GM18511 (cell line): ENCODE measurements around the gene PNPLA1.

ENCODE experiments used
- ATAC-seq: cut with Tn5 transposase; IDR thresholded peaks from one replicate; pipeline ENCODE4 v1.9.1; 2021; ENCODE audit warnings: mild to moderate bottlenecking, moderate library complexity; ENCODE audit not compliant: unreplicated experiment

Gene PNPLA1

DNA sequence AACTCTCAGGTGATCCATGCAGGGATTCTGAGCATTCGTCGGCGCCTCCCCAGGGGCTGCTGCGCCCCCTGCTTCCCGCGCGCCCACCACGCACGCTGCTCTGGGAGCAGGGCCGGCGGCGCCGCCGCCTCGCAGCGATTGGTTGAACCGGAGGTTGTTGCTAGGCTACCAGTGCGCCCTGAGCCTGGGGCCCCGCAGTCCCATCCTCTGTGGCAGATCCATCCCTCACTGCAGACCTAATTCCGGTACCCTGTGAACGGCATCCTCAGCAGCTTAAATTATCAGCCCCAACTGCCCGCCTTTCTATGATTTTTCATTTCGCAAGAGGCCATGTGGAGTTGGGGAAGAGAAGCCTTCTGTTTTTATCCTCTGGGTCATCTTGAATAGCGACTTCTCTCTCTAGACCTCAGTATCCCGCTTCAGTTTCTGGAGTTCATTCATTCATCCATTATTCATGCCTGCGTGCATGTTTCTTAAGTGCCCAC lies 15.4 kb downstream of the PNPLA1 start:
- ATAC-seq = no peak

DNA sequence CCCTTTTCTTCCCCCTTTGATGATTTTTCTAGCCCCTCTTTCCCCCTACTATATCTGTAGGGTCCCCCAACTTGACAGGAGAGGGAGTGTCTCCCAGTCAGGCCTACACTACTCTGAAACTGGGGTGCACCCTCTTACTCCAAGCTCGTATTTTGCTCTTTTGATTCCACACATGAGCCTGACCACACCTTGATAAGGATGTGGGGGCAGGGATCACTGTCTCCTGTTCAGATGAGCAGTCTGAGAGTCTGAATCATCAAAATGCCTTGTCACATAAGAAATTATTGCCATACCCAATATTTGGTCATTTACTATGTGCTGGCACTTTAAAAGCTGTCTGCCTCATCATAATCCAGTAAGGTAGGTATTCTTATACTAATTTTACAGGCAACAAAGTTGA lies 15.9 kb downstream of the PNPLA1 start:
- no peak for ATAC-seq

DNA sequence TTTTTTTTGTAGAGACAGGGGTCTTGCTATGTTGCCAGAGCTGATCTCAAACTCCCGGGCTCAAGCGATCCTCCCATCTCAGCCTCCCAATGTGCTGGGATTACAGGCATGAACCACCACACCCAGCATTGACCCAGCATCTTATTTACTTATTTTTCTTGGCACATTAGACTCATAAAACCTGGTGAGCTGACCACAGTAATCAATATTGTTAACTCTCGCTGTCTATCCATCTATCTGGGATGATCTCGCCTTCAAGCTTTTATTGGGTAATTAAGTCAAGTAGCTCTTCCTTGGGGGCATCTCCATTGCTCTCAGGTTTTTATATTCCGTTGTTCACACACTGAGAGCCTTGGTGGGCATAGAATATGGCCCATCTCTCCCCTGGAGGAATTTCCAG lies 17.0 kb downstream of the PNPLA1 start:
- no peak for ATAC-seq

DNA sequence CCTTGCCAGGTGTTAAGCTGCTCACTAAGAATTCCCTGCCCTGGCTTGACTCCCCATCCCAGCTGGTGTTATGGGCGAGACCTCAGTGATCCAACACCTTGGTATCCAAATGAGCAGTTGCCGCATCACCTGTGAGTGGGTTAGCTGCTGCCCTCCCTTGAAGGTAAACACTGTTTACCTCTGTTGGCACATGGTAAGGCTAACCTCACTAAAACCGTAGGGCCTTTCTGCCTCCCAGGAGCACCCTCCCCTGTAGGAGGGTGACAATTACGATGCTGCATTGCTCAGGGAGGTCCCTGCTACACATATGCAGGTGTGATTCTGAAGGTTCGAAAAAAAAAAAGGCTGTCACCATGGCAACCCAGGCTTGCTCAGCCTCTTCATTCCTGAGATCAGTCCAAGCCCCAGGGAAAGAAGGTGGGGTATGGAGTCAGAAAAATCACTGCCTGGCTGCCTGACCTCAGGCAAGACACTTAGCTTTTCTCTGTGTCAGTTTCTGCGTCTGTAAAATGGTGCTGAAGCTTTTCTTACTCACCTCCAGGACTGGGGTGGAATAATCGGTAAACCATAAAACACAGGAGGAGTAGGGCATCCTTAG lies 19.5 kb downstream of the PNPLA1 start:
- ATAC-seq = no peak

DNA sequence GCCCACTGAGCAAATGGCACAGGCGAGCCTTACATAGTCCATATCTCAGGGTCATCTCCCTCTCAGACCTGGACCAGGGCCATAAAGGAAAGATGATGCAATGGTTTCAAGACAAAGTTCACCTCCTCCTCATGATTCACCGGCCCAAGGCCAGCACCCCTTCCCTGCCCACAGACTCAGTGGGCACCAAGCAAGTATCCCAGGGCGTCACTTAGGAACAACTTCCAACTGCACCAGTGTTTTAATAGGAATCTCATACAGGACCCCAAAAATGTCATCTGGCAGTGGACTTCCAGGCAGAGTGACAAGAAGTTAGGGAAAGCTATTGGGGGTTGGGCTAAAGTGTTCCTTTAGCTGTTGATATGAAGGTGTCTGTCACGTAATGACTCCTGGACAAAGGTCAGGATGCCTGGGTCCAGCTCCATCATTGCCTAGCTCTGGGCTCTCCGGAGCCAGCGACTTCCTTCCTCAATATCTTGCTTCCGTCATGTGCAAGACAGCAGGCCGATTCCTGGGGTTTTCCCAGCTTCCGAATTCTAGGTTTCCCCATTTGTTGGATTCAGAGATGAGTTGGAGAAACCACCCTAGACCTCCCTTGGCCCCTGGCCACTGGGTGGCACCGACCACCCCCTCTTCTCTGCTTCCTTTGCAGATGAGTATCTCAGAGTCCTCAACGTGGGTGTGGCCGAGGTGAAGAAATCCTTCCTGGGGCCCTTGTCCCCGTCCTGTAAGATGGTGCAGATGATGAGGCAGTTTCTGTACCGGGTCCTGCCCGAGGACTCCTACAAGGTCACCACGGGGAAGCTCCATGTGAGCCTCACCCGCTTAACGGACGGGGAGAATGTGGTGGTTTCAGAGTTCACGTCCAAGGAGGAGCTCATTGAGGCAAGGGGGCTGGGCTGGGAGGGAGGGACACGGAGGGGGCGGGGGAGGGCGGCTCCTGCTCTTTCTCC lies 21.1 kb downstream of the PNPLA1 start:
- no peak for ATAC-seq

DNA sequence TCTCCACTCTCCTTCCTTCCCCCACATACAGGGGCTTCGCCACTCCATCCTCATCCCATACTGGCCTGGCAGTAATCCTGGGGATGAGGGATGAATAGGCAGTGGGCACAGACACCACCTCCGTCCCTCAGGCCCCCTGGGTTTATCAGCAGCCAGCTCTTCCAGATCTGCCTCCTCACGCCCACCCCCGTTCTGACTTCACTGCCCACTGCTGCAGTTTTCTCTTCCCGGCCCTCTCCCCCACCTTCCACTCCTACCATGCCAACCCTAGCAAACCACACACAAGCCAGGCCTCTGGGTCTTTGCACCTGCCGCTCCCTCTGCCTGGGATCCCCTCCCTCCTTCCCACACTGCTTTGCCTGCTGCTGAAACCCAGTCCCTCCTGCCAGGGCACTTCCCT lies 22.3 kb downstream of the PNPLA1 start:
- ATAC-seq = no peak

DNA sequence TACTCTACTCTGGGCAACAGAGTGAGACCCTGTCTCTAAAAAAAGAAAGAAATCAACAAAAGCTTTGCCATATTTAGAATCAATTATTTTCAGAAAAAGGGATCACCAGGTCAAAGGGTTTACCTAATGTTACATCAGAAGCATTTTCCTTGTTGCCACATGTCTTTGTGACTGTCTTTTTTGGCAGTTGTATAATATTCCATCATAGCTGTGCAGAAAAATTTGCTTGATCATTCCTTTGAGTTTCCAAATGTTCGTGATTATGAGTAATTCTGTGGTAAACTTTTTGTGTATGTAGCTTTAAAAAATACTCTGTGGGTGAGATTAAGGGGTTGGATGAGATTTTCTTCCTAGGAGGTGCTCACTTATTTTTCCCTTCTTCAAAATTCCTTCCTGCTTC lies 26.4 kb downstream of the PNPLA1 start:
- no peak for ATAC-seq

DNA sequence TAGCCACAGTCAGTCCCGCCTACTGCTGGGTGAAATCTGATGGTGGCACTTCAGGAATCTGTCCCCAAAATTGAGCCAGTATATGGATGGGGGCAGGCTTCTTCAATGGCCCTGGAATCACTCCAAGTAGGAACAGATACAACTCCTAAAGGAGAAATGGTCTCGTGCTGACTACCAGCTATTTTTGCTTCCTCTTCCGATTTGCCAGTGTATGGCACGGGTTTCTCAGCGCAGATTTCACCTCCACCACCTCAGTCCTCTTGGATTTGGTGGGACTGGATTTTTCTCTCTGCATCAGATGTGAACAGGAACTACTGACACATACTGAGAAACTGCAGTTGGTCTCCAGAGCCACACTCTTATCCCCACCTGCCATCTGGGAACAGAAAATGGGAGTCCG lies 27.2 kb downstream of the PNPLA1 start:
- ATAC-seq = no peak

DNA sequence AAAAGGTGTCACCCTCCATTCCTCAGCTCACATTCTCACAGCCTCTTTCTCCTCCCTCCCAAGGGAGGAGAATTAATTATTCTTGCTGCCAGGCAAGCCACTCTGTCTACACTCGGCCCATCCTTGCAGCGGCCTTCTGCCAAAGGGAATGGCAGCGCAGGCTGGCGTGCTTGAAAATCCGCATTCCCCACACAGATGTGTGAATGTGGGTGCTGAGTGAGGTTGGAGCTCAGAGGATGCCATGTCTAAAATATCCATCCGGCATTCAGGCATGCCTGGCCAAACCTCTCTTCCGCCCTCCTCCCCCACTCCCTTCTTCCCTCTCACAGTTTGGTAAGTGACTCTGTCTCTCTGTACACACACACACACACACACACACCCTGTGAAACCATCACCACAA lies 27.7 kb downstream of the PNPLA1 start:
- ATAC-seq = no peak

DNA sequence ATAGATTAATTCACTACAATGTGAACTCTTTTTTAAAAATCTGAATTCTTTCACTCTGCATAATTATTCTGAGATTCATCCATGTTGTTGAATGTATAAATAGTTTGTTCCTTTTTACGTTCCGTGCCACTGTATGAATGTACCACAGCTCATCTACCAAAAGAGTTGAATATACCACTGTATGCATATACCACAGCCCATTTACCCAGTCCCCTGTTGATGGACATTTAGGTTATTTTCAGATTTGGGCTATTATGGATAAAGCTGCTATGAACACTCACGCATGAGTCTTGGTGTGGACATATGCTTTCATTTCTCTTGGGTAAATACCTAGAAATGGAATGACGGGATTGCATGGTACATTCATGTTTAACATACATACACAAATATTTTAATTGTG lies 28.2 kb downstream of the PNPLA1 start:
- no peak for ATAC-seq

DNA sequence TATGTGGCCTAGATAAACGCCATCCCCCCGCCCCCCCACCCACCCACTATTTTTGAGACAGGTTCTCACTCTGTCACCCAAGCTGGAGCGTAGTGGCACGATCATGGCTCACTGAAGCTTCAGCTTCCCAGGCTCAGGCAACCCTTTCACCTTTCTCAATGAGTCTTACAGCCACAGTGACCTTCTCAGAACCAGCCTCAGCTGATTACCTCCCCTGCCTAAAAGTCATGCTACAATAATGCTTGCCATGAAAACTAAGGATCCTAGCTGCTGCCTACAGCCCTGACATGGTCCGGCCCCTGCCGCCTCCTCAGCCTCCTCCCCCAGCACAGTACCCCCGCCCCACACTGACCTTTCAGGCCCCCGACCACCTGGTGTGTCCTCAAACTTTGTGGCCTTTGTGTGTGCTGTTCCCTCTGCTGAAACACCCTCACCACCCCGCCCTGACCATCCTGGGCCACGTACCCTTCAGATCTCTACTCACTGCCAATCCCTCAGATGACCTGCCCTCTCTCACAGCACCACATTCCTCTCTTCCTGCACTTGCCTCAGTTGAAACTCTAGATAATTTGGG lies 31.3 kb downstream of the PNPLA1 start:
- ATAC-seq = no peak

DNA sequence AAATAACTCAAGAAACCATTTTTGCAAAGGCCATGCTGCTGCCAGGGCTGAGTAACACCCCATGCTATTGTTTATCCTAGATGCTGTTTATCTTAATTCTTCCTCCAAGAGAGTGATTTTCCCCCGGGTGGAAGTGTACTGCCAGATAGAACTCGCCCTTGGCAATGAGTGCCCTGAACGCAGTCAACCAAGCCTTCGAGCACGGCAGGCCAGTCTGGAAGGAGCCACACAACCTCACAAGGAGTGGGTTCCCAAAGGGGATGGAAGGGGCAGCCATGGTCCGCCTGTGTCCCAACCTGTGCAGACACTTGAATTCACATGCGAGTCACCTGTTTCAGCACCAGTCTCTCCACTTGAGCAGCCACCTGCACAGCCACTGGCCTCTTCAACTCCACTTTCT lies 31.9 kb downstream of the PNPLA1 start:
- ATAC-seq = no peak

DNA sequence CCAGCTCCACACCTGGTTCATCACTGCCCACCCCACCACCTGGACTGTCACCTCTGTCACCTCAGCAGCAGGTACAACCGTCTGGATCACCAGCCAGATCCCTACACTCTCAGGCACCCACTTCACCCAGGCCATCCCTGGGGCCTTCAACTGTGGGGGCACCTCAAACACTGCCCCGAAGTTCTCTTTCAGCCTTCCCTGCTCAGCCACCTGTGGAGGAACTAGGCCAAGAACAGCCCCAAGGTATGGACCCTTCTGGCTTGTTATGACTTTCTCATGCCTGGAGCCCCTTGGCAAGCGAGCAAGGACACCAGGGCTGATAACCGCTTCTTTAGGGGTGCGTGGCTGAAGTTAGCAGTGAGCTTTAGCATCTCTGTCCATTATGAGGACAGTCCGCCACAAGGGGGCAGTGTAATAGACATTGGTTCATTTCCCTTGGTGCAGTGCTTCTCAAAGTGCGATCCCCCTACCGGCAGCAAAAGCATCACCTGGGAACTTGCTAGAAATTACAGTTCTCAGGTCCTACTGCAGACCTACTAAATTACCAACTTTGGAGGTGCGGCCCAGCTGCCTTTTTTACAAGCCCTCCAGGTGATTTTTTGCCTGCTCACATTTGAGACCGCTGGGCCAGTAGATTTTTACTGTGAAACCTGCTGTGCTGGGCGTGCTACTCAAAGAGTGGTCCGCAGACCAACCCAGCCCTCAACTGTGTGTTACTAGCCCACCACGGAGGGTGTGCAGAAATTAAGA lies 32.5 kb downstream of the PNPLA1 start:
- ATAC-seq = peak; percentile 68

DNA sequence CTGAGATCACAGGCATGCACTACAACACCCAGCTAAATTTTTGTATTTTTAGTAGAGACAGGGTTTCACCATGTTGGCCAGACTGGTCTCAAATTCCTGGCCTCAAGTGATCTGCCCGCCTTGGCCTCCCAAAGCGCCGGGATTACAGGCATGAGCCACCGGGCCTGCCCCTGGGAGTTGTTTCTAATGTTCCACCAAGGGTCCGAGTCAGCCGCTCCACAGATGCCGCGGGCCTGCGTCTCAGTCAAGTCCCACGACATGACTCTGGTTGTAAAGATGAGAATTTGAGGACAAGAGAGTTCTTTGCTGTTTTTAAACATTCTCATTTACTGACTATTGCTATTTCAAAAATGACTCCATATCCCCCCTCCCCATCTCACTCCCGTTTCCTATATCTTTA lies 36.0 kb downstream of the PNPLA1 start:
- no peak for ATAC-seq

DNA sequence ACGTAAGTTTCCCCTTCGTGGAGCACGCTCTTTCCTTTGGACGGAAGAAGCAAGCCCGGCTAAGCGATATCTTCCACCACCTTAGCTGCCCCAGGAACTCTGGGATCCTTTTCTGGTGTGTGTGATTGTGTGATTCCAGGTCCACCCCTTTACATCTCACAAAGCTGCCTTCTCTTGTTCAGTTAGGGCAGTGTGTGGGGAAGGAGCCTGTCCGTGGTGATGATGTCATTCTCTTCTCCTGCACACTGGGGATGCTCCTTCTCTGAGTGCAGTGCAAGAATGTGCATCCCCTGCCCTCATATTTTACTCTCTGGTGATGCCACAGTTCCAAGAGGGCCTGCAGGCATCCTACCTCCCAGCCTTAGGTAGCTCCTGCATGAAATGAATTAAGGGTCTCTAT lies 36.5 kb downstream of the PNPLA1 start:
- ATAC-seq = no peak

DNA sequence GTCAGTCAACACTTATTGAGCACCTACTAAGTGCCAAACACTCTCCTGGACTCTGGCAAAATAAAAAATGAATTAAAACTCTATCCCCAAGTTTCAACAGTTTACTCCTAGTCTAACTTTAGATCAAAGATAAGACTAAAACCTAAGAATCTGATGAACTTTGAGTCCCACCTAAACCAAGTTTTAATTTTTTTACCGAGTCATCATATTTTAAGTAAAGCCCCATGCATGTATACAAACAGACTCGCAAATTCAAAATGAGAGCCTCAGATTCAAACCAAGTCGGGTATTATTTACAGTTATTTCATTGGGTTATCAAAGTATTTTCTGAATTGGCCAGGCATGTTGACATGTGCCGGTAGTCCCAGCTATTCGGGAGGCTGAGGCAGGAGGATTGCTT lies 38.7 kb downstream of the PNPLA1 start:
- ATAC-seq = no peak

DNA sequence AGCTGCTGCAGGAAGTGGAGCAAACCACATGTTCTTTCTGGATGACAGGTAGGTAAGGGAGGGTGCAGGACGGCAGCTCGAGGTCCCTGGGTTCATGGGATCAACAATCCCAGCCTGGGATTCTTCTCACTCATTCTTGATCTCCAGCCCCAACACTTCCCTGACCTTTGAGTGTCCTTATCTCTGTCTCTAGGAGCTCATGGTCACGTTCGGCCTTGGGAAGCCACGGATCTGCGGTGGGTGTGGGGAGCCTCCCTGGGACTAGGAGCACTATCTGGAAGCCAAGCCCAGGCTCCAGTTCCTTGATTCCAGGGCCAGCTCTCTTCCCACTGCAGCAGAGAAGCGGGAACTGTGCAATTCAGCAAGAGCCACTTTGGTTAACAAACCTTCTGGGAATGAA lies 39.3 kb downstream of the PNPLA1 start:
- no peak for ATAC-seq

DNA sequence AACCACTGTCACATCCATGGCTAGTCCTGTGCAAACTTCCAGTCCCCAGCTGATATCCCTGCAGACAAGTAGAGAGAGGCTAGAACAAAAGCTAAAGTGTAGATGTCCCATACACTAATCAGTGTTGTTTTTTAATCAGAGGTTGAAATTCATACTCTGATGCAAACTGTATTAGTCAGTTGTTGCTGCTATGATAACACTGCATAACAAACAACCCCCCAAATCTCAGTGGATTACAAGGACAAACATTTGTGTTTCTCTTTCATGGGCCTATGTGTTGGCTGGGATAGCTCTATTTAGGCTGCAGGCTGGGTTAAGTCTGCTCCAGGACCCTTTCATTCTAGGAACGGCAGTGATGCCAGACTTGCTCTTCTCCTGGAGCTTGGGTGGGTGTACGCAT lies 40.0 kb downstream of the PNPLA1 start:
- ATAC-seq = no peak

DNA sequence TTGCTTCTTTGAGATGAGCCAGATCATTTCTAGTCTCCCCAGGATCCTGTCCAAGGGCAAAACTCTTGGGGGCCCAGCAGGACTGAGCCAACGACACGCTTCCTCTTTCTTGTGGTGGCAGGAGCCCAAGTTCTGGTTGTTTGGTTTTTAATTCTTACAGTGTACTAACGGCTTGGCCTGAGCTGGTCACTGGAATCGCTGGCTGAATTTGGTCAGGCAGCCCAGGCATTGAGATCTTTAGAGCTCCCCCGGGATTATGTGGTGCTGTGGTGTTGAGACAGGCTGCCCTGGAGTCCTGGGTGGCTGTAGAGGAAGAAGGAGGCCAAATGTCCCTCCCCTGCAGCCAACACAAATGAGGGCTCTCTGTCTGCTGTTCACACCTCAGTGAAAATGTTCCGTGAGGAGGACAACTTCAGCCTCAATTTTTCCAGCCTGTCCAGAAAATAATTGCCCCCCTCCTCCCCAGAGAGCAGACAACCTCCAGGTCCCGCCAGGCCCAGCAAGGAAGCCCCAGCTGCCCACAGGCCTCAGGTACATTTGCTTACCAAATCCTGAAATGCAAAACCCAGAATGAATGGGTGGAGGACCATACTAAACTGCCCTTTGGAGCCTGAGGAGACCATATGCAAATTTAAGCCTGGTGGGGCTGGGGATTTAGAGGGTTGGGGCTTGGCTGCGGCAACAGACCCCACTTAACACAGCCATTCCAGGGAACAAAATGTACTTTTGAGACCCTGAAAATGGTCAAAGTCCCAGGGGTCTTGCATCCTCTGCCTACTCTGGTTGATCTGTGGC lies 43.2 kb downstream of the PNPLA1 start:
- ATAC-seq = peak; percentile 77

DNA sequence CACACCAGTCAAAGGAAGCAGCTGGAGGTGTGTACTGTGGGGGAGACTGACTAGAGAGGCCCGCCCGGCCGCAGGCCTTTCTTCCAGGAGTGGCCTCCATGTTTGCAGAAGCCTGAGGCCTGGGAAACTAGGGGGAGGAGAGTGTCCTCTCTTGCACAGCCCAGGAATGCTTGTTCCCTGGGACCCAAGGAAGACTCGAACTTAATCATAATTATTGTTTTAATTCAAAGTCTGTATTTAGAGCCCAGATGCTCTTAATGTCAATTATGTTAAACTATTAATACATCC lies 43.7 kb downstream of the PNPLA1 start:
- ATAC-seq = no peak
